Measurements from ENCODE around the gene ADSL.

ADSL gene

GRCh38 chr22:40328546-40329456 lies 17.5 kb upstream of the ADSL start:
- DNase-seq, result no peak

DNA sequence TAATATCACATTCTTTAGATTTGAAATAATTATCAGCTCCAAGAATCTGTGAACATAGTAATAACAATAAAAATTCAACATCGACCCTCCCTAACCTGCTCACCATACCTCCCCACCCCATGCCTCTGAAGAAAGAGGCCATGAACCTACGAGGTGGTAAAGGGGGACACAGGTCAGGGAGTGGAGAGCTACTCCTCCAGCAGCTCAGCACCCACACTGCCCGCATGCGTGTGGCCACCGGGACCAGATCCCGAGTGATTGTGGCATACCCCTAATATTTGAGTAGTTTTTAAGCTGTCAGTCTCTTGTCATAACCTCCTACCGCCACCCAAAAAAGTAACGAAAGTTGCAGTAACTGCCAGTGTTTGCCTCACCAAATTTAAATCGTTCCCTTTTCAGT lies 16.8 kb upstream of the ADSL start:
- DNase-seq, result no peak

- DNase-seq, result no peak
Observed at GRCh38 chr22:40330086-40330485, 16.2 kb upstream of the ADSL start.

DNA sequence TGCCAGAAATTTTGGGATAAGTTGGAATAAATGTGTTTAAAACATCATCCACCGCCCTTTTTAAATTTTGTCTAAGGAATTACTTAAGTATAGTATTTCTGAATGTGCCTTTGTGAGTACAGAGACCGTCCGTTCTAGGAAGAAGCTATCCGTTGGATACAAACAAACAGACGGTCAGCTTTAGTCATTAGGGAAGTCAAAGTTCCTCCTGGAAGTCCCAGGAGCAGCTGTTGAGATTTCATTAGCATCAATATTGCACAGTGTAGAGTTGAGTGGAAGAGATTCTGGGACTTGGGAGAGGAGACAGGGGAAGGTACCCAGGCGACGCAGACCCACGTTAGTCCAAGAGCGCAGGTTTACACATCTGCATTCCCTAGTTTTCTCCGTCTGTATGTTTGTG lies 15.7 kb upstream of the ADSL start:
- DNase-seq, result no peak

DNA sequence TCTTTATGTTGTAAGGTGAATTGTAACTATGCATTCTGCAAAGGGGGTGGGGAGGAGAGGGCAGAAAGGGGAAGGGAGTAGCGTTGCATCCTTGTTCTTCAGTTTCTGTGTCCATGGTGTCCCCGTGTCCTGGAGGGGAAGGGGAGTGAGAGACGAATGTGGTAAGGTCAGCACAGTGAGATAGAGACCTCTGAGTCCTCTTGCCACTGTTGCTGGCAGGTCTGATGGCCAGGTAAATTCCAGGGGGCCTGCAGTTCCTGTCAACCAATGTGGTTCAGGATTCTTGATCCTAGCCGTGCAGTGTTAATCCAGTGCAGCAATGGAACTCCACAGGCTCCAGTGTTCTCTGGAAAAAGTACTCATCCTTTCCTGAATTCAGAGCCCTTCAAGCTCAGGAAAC lies 14.6 kb upstream of the ADSL start:
- no peak for DNase-seq

DNA sequence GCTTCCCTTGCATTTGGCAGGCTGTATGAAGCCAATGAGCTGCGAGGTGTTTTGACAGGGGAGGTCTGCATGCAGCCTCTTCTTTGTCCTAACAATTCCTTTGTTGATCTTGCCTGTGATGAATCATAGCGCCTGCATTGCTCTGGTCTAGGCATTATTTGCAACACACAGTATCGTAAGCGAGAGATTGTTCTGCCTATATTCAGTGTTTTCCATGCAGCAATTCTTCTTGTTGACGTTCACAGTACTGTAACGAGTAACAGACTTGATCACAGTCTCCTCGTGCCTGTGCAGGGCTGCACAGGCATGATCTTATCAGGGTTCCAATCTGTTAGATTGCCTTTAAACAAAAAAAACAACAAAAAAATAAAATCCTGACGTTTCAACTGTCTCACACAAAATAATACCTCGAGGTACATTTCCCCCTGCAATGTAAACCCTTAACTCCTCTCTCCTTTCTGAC lies 13.9 kb upstream of the ADSL start:
- DNase-seq, result no peak

GRCh38 chr22:40334060-40334459 lies 12.2 kb upstream of the ADSL start:
- DNase-seq, result no peak

GRCh38 chr22:40334899-40335298 lies 11.4 kb upstream of the ADSL start:
- DNase-seq, result no peak

DNA sequence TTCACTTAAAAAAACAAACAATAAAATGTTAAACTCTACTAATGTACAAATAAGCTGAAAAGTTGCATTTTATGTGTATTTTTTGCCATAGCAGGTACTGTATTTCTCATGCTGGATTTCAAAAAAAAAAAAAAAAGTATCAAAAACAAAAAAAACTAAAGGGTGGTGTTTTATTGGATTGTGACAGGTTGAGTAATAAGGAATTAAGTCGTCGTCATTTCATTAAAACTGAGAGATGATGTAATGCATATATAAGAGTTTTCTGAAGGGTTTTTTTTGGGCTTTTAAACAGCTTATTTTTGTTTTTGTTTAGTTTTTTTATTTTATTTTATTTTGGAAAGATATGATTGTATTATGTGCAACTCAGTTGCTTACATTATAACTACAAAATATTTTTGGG lies 10.9 kb upstream of the ADSL start:
- DNase-seq, result no peak

GRCh38 chr22:40340044-40340443 lies 6.3 kb upstream of the ADSL start:
- DNase-seq, result no peak

DNA sequence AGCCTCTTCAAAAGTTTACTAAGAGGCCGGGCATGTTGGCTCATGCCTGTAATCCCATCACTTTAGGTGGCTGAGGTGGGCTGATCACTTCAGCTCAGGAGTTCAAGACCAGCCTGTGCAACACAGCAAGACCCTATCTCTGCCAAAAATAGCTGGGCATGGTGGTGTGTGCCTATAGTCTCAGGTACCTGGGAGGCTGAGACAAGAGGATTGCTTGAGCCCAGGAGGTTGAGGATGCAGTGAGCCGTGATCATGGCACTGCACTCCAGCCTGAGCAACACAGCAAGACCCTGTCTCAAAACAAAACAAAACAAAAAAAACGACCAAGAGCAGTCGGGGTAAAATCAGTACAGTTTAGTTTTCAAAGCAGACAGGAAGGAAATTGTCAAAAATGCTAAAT lies 4.7 kb upstream of the ADSL start:
- DNase-seq, result no peak

DNA sequence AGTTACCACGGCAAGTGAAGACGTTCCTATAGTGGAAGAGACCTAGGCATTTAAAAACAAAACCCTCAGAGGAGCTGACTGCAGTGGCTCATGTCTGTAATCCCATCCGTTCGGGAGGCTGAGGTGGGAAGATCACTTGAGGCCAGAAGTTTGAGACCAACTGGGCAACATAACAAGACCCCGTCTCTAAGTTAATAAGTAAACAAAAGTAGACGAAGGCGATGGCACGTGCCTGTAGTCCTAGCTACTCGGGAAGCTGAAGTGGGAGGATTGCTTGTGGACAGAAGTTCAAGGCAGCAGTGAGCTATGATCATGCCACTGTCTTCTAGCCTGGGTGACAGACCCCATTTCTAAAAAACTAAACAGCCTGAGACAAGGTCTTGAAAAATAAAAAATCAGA lies 3.8 kb upstream of the ADSL start:
- no peak for DNase-seq

DNA sequence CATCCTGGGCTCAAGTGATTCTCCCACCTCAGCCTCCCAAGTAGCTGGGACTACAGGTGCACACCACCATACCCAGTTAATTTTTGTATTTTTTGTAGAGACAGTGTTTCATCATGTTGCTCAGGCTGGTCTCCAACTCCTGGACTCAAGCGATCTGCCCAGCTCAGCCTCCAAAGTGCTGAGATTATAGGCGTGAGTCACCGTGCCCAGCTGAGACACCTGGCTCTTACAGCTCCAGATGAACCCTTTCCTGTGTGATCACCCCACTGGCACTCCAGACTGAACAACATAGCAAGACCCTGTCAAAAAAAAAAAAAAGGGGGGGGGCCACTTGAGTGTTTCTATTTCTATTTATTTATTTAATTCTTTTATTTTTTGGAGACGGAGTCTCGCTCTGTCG lies 1.0 kb upstream of the ADSL start:
- no peak for DNase-seq

DNA sequence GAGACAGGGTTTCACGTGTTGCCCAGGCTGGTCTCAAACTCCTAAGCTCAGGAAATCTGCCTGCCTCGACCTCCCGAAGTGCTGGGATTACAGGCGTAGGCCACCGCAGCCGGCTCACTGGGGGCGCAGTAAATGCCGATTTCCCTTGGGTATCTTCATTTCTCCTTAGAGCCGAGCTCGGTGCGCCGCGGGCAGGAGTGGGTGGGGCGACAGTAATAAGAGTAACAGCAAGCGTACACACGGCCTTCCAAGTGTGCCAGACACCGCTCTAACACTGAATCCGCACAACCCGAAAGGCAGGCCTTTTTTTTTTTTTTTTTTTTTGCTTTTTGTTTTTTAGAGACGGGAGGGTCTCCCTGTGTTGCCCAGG lies 500 bp upstream of the ADSL start:
- DNase-seq, result peak; percentile 61

DNA sequence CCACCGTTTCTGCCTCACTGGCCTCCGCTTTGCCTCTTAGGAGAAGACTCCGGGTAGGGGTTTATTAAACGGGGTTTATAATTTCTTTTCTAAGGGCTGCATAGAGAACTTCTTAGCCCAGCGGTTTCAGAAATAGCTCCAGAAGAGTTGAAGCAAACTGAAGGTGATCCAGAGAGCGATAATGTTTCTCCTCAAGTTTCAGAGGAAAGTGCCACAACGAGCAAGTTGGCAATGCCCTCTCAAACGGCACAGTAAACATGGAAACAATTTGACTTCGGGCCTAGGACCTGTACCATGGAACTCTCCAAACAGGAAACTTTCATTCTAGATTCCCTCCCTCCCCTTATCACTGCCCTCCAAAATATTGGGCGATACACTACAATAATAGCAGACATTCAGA lies 1.0 kb downstream of the ADSL start:
- DNase-seq, result no peak

- DNase-seq, result peak; percentile 50
Observed at GRCh38 chr22:40348025-40348658, 1.8 kb downstream of the ADSL start.

DNA sequence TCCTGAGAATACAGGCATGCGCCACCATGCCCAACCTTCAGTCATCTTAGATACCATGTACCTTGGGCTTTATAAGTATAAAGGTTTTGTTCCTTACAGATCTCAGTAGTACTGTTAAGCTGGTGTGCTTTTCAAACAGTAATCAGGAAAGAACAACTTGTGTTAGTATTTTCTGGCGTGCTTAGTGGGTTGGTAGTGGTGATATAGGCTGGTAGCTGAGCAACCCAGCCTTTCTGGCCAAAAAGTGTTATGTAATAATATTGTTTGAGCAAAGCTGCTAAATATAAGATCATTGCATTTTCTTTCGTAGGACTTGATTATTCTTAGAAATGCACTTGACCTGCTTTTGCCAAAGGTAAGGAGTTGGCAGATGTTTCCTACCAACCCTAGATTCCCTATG lies 6.5 kb downstream of the ADSL start:
- no peak for DNase-seq

GRCh38 chr22:40361100-40361499 lies 14.8 kb downstream of the ADSL start:
- DNase-seq, result no peak

- DNase-seq, result no peak
Observed at GRCh38 chr22:40363059-40363458, 16.8 kb downstream of the ADSL start.

GRCh38 chr22:40364431-40364830 lies 18.1 kb downstream of the ADSL start:
- DNase-seq, result no peak

DNA sequence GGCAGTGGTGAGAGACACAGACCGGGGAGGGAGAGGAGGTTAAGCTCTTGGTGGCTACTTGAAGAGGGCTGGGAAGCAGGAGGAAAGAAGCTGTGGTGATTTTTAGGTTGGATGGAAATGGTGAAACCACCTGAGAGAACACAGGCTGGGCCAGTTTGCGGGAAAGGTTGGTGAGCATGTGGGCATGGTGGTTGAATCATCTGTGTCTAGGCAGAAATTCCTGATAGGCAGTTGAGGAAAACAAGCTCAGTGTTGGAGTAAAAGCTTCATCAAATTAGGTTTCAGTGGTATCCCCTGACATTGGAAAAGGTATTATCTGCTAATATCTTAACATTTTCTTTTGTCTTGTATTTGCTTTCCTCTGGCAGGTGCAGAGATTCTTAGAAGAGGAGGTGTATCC lies 19.8 kb downstream of the ADSL start:
- DNase-seq, result no peak

DNA sequence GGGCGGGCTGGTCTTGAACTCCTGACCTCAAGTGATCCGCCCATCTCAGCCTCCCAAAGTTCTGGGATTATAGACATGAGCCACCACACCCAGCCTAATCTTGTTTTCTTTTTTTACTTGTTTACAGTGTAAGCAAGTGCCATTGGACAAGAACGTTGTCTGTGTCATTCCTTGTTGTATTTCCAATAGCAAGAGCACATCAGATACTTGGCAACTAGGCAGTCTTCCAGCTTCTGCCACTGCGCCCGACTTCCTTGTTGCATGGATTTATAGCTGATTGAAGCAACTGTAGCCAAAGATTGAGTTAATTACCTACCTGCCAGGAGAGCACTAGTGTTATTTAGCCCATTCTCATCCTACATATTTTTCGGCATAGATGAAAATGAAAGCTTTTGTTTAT lies 21.0 kb downstream of the ADSL start:
- DNase-seq, result no peak

DNA sequence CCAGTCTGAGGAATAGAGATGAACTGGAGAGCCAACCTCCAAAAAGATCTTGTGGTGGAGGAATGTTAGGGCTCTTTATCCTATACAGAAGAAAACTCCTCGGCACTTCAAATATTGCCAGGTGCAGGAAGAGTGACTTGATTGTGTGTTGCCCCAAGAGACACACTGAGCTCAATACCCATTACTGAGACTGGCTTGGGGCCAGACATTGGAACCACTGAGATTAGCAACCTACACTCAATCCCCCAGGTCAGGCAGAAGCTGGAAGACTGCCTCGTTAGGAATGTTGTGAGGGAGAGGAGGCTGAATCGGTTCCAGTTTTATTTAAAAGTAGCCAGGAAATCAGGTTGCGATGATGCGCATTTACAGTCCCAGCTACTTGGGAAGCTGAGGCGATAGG lies 21.7 kb downstream of the ADSL start:
- DNase-seq, result no peak

DNA sequence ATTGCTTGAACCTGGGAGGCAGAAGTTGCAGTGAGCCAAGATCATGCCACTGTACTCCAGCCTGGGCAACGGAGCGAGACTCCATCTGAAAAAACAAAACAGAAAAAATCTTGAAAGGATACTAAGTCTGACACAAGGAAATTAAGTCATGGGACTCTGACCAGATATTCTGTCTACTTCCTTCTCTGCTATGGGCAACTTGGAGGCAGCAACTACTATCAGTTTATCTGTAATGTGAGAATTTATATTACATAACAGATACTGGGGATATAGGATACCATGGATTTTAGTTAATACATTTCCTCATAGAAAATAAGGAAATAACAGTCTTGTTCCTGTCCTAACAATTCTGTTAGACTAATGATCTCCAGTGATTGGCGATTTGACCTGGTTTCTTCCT lies 22.5 kb downstream of the ADSL start:
- no peak for DNase-seq

GRCh38 chr22:40374567-40374966 lies 28.3 kb downstream of the ADSL start:
- no peak for DNase-seq

Data from activated CD4-positive, CD25-positive, alpha-beta regulatory T cell treated with anti-CD3 and anti-CD28 coated beads, Interleukin-2, amount 50 U/mL, for 72 hours (primary cell).